ENCODE data around the gene FXN.

Gene FXN

GRCh38 chr9:69066955-69067354, 31.4 kb downstream of the FXN start:
- DNase-seq (ENCODE audit: insufficient read length, low spot score) (no peak), FAIRE-seq (no peak)
- TF ChIP-seq CTCF (IDR thresholded peaks at IDR 0.05; ENCODE audit: insufficient read depth, missing control alignments) = no peak

- TF ChIP-seq CTCF (IDR thresholded peaks at IDR 0.05; ENCODE audit: insufficient read depth, missing control alignments) = no peak
- DNase-seq (ENCODE audit: insufficient read length, low spot score) (no peak), FAIRE-seq (no peak)
Observed at GRCh38 chr9:69070201-69070600, 34.6 kb downstream of the FXN start.

GRCh38 chr9:69071059-69071458, 35.5 kb downstream of the FXN start:
- no peak for FAIRE-seq
- no peak for DNase-seq (ENCODE audit: insufficient read length, low spot score)
- no peak for TF ChIP-seq CTCF (IDR thresholded peaks at IDR 0.05; ENCODE audit: insufficient read depth, missing control alignments)

GRCh38 chr9:69073103-69073502, 37.6 kb downstream of the FXN start:
- no peak for FAIRE-seq
- no peak for DNase-seq (ENCODE audit: insufficient read length, low spot score)
- no peak for TF ChIP-seq CTCF (IDR thresholded peaks at IDR 0.05; ENCODE audit: insufficient read depth, missing control alignments)

GRCh38 chr9:69074801-69075200, 39.2 kb downstream of the FXN start:
- DNase-seq (ENCODE audit: insufficient read length, low spot score) (no peak), FAIRE-seq (no peak)
- no peak for TF ChIP-seq CTCF (IDR thresholded peaks at IDR 0.05; ENCODE audit: insufficient read depth, missing control alignments)

GRCh38 chr9:69076550-69076949, 41.0 kb downstream of the FXN start:
- no peak for DNase-seq (ENCODE audit: insufficient read length, low spot score)
- no peak for FAIRE-seq
- TF ChIP-seq CTCF (IDR thresholded peaks at IDR 0.05; ENCODE audit: insufficient read depth, missing control alignments) = no peak

- FAIRE-seq = no peak
- TF ChIP-seq CTCF (IDR thresholded peaks at IDR 0.05; ENCODE audit: insufficient read depth, missing control alignments) = no peak
- no peak for DNase-seq (ENCODE audit: insufficient read length, low spot score)
Observed at GRCh38 chr9:69078069-69078468, 42.5 kb downstream of the FXN start.
